ENCODE results near the gene UBR4.

UBR4 gene

DNA sequence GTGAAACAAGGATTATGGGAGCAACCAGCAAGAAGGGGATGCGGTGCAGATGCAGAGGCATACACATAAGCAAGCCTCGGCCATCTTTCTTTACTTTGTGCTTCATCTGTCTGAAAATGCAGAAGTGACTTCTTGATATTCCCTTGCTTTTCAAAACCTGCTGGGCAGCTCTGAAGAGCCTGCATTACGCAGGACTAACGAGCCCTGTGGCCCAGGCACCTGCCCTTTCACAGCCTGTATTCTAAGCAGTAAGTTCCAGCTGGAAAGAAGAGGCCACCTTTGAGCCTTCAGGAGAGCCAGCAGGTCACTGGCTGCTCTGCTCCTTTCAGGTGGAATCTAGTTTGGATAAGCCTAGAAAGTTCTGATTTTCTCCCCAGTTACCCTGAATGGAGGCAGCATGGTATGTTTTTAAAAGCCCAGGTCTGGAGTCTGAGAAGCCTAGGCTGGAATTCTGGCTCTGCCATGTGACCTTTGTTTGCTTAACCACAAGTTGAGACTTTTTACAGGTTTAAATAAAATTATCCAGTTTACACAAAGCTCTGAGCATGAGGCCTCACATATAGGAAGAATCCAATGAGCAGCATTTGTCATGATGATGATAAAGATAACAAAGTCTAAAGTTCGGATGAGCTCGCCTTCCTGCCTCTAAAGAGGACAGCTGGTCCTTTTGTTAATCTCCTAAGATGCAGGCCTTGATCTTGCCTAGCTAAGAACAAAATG lies 122.9 kb downstream of the UBR4 start:
- TF ChIP-seq CTCF (IDR thresholded peaks at IDR 0.05; ENCODE audit: insufficient read depth, low read depth, low read length, missing control alignments), result no peak

GRCh38 chr1:19086176-19086875 lies 123.7 kb downstream of the UBR4 start:
- TF ChIP-seq CTCF (IDR thresholded peaks at IDR 0.05; ENCODE audit: insufficient read depth, low read depth, low read length, missing control alignments), result no peak
- H3K4me3 ChIP-seq (ENCODE audit: low read length), result no peak overlapping the region
- DNase-seq (ENCODE audit: low read depth), result peak; percentile 43

More for the DNA sequence above, 122.9 kb downstream of the UBR4 start:
- no peak for DNase-seq (ENCODE audit: low read depth)
- H3K4me3 ChIP-seq (ENCODE audit: low read length), result no peak overlapping the region

DNA sequence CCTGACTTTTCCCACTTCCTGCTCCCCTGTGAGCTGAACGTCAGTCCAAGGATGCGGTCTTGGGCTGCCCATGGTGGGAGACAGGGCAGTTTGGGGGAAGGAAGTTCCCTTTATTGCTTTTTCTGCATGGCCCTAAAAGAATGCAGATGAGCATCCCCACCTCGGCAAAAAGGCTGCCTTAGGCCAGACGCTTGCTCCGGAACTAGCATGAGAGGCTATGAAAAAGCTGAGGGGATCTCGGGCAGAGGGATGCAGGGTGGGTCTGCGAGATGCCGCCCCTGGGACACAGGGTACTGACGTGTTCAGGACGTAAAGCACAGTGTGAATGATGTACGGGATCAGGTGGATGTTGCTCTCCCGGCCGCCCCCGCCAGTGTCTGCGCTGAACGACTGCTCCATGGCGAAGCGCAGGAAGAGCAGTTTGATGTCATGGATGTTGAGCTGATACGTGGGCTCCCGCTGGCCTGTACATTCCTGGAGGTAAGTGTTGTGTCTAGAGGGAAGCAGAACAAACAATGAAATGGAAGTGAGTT lies 125.8 kb downstream of the UBR4 start:
- TF ChIP-seq CTCF (IDR thresholded peaks at IDR 0.05; ENCODE audit: insufficient read depth, low read depth, low read length, missing control alignments), result no peak
- DNase-seq (ENCODE audit: low read depth), result no peak
- no peak overlapping the region for H3K4me3 ChIP-seq (ENCODE audit: low read length)

DNA sequence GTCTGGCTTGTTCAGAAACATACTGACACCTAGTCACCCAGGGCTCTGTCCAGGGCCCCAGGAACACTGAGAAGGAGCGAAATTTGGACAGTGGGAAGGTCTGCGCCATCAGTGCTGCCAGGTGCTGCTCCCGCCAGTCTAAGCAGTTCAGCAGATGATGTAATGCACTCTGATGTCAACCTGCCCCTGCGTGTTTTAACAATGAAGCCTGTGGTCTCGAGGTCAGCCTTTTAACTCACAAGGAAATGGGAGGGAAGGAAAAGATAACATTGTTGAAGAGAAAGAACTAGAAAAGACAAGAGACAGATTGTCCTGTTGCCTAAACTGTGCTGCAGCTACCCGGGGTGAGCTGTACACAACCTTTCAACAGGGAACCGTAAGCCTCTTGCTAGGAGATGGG lies 127.0 kb downstream of the UBR4 start:
- no peak for TF ChIP-seq CTCF (IDR thresholded peaks at IDR 0.05; ENCODE audit: insufficient read depth, low read depth, low read length, missing control alignments)
- DNase-seq (ENCODE audit: low read depth), result peak; percentile 80
- no peak overlapping the region for H3K4me3 ChIP-seq (ENCODE audit: low read length)

GRCh38 chr1:19081218-19081893 lies 128.7 kb downstream of the UBR4 start:
- DNase-seq (ENCODE audit: low read depth), result peak; percentile 53

DNA sequence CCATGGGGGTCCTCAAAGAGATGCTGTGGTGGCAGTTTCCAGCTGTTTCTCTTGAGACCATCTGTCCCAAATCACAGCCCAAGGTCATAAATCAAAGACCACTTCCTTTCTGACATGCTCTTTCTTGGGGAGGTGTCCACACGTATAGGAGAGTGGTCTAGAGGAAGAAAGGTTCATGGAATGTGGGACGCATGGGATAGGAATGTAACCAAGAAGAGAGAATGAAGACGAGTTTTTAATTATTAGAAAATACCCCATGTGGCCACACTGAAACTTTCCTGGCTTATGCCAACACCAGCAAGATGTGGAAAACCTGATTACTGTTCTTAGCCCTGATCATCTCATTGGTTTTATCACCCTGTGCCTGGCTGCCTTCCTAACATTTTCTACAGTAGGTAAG lies 129.3 kb downstream of the UBR4 start:
- no peak for TF ChIP-seq CTCF (IDR thresholded peaks at IDR 0.05; ENCODE audit: insufficient read depth, low read depth, low read length, missing control alignments)
- no peak overlapping the region for H3K4me3 ChIP-seq (ENCODE audit: low read length)
- no peak for DNase-seq (ENCODE audit: low read depth)

More at GRCh38 chr1:19081218-19081893, 128.7 kb downstream of the UBR4 start:
- H3K4me3 ChIP-seq (ENCODE audit: low read length), result no peak overlapping the region
- TF ChIP-seq CTCF (IDR thresholded peaks at IDR 0.05; ENCODE audit: insufficient read depth, low read depth, low read length, missing control alignments), result no peak
